Neural crest cell (in vitro differentiated cells): ENCODE measurements around the gene RNU5B-1. TPM values are rescaled to one million over a fixed set of nuclear protein-coding genes. Genes with fewer than 3 reads are reported as not detected.
"Not testable (repeated sequence)": the region's sequence is repeated elsewhere in the genome, so short reads cannot be mapped to it uniquely, and the experiment has no call there.

Source experiments
- DNase-seq: peaks from one replicate; pipeline ENCODE4 v3.0.0; 2021; ENCODE audit warnings: low read depth, mixed read lengths, low spot score
- H3K27ac Mint-ChIP-seq: one replicate; pipeline ENCODE4 v1.8.0; 2021; ENCODE audit warnings: mild to moderate bottlenecking, mixed read lengths; ENCODE audit not compliant: unreplicated experiment
- H3K27me3 Mint-ChIP-seq: 2 replicates; pipeline ENCODE4 v1.8.0; 2021; ENCODE audit warnings: low read depth, mild to moderate bottlenecking, mixed read lengths
- H3K36me3 Mint-ChIP-seq: 2 replicates; pipeline ENCODE4 v1.8.0; 2021; ENCODE audit warnings: low read depth, mild to moderate bottlenecking, mixed read lengths
- H3K4me1 Mint-ChIP-seq: 2 replicates; pipeline ENCODE4 v1.8.0; 2021; ENCODE audit warnings: mixed read lengths
- H3K4me3 Mint-ChIP-seq: one replicate; pipeline ENCODE4 v1.8.0; 2021; ENCODE audit warnings: mild to moderate bottlenecking, mixed read lengths
- H3K9me3 Mint-ChIP-seq: 2 replicates; pipeline ENCODE4 v1.8.0; 2021; ENCODE audit warnings: mixed read lengths
- CTCF ChIP-seq: fragments of 200-600 bp; sonication (generic); conservative IDR thresholded peaks from 2 replicates; pipeline ENCODE4 v1.5.0; 2021; ENCODE audit warnings: antibody characterized with exemption, mild to moderate bottlenecking
- total RNA-seq: library from RNA; stranded (reverse); gene quantifications from 2 replicates; pipeline ENCODE4 v1.2.1, GENCODE V29; 2021

RNU5B-1 gene
- total RNA-seq, 1 donor from 2014 or later: 17.2 TPM

DNA sequence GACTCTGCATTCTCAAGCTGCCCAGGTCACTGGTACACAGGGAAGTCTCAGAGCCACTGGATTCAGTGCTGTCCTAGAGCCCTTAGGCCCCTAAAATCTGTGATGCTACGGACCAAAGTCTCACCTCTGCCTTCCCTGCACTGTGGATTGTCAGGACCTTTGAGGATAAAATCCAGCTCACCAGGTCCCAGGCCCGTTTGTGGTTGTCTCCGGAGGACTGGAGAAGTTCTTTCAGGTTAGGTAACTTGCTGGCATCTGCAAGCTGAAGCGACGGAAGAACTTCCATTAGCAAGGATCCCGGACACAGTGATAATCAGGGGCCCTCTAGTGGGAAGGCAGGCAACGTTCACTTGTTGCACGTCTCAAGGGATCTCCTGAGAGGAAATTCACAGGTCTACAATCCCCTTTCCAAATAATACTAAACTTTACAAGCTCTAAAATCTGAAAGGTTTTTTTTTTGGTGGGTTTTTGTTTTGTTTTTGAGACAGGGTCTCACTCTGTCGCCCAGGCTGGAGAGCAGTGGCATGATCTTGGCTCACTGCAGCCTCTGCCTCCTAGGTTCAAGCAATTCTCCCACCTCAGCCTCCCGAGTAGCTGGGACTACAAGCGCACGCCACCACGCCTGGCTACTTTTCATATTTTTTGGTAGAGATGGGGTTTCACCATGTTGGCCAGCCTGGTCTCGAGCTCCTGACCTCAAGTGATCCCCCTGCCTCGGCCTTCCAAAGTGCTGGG is 33.5 kb upstream of the RNU5B-1 start:
- not testable (repeated sequence) for H3K4me3 Mint-ChIP-seq, H3K9me3 Mint-ChIP-seq, H3K27ac Mint-ChIP-seq, H3K27me3 Mint-ChIP-seq, H3K36me3 Mint-ChIP-seq, H3K4me1 Mint-ChIP-seq
- peak; percentile 81 for TF ChIP-seq CTCF
- peak; percentile 39 for DNase-seq

GRCh38 chr15:65275104-65275727 is 29.3 kb upstream of the RNU5B-1 start:
- TF ChIP-seq CTCF: no peak
- H3K27ac Mint-ChIP-seq: no peak overlapping the region

GRCh38 chr15:65275728-65276126 is 28.8 kb upstream of the RNU5B-1 start:
- Mint-ChIP-seq H3K4me3 (no peak overlapping the region), H3K36me3 (no peaks in the 10 kb centered on the region), H3K4me1 (peaks cover 6% of the 10 kb centered on the region), H3K27ac (no peak overlapping the region), H3K9me3 (no peaks in the 10 kb centered on the region), H3K27me3 (no peaks in the 10 kb centered on the region)
- no peak for TF ChIP-seq CTCF
- no peak for DNase-seq

More at GRCh38 chr15:65275104-65275727, 29.3 kb upstream of the RNU5B-1 start:
- Mint-ChIP-seq H3K9me3 (no peaks in the 10 kb centered on the region), H3K36me3 (no peaks in the 10 kb centered on the region), H3K27me3 (no peaks in the 10 kb centered on the region), H3K4me1 (peaks cover 6% of the 10 kb centered on the region), H3K4me3 (no peak overlapping the region)
- no peak for DNase-seq

- Mint-ChIP-seq H3K4me3 (no peak overlapping the region), H3K27me3 (no peaks in the 10 kb centered on the region), H3K9me3 (no peaks in the 10 kb centered on the region), H3K27ac (no peak overlapping the region), H3K4me1 (peaks cover 6% of the 10 kb centered on the region), H3K36me3 (no peaks in the 10 kb centered on the region)
- no peak for DNase-seq
- TF ChIP-seq CTCF: no peak
Observed at GRCh38 chr15:65277015-65277414, 27.5 kb upstream of the RNU5B-1 start.

DNA sequence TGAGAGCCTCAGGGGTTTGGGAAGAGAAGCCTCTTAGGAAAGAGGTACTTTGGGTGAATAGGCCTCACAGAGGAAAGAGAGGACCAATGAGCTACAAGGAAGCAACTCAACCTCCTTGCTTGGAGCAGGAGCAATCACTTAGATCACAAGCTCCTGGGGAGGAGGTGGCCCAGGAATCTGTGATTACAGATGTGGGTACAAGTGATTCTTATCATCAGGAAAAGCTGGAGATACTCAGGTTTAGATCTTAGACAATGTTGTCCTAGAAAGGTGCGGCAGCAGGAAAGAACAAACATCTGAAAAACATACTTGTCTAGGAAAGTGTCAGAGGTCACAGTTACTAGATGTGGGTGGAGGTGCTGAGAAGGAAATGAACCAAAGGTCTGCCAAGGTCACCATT is 26.0 kb upstream of the RNU5B-1 start:
- Mint-ChIP-seq H3K27ac (no peak overlapping the region), H3K9me3 (no peaks in the 10 kb centered on the region), H3K36me3 (peaks cover 4% of the 10 kb centered on the region), H3K27me3 (no peaks in the 10 kb centered on the region), H3K4me1 (peaks cover 15% of the 10 kb centered on the region), H3K4me3 (no peak overlapping the region)
- DNase-seq: no peak
- no peak for TF ChIP-seq CTCF
